H9 (cell line): ENCODE data around the gene CCN5. TPM values are rescaled to one million over a fixed set of nuclear protein-coding genes. Genes with fewer than 3 reads are reported as not detected.
A peak's percentile ranks its signal among the peaks of the same experiment; 100 is the strongest.

Experiments
- DNase-seq: peaks from one replicate; pipeline ENCODE4 v3.0.0-alpha.2; 2017
- H2AFZ ChIP-seq: one replicate; pipeline ENCODE4 v1.6.1; 2013; ENCODE audit warnings: mild to moderate bottlenecking, low read length, control low read depth, moderate library complexity
- H2AK5ac ChIP-seq: 2 replicates; pipeline ENCODE4 v1.6.1; 2013; ENCODE audit warnings: low read length, control low read depth, mixed read lengths; ENCODE audit not compliant: insufficient read length
- H2BK120ac ChIP-seq: one replicate; pipeline ENCODE4 v1.6.1; 2013; ENCODE audit warnings: low read depth, mild to moderate bottlenecking, low read length, control low read depth, inconsistent platforms; ENCODE audit not compliant: poor library complexity, severe bottlenecking
- H2BK12ac ChIP-seq: 2 replicates; pipeline ENCODE4 v1.6.1; 2013; ENCODE audit warnings: low read length, control low read depth, mixed read lengths, low read depth; ENCODE audit not compliant: insufficient read length
- H2BK15ac ChIP-seq: 2 replicates; pipeline ENCODE4 v1.6.1; 2013; ENCODE audit warnings: low read depth, low read length, control low read depth
- H2BK20ac ChIP-seq: one replicate; pipeline ENCODE4 v1.6.1; 2013; ENCODE audit warnings: low read depth, mild to moderate bottlenecking, low read length, control low read depth, inconsistent platforms; ENCODE audit not compliant: poor library complexity, severe bottlenecking
- H2BK5ac ChIP-seq: 2 replicates; pipeline ENCODE4 v1.6.1; 2013; ENCODE audit warnings: low read length, control low read depth, mixed read lengths; ENCODE audit not compliant: insufficient read length
- H3K14ac ChIP-seq: 2 replicates; pipeline ENCODE4 v1.6.1; 2013; ENCODE audit warnings: low read length, control low read depth; ENCODE audit not compliant: insufficient read depth
- H3K18ac ChIP-seq: 2 replicates; pipeline ENCODE4 v1.6.1; 2013; ENCODE audit warnings: low read depth, mild to moderate bottlenecking, mixed read lengths, low read length, control low read depth; ENCODE audit not compliant: insufficient read length
- H3K23ac ChIP-seq: 2 replicates; pipeline ENCODE4 v1.6.1; 2013; ENCODE audit warnings: low read length, control low read depth, mixed read lengths, low read depth; ENCODE audit not compliant: insufficient read length
- H3K23me2 ChIP-seq: 2 replicates; pipeline ENCODE4 v1.6.1; 2013; ENCODE audit warnings: low read depth, mild to moderate bottlenecking, mixed read lengths, low read length, control low read depth; ENCODE audit not compliant: insufficient read length, poor library complexity, severe bottlenecking
- H3K27ac ChIP-seq: 2 replicates; pipeline ENCODE4 v1.5.1; 2013; ENCODE audit warnings: low read length, control low read depth, mixed read lengths, low read depth; ENCODE audit not compliant: insufficient read length
- H3K27me3 ChIP-seq: 2 replicates; pipeline ENCODE4 v1.6.1; 2013; ENCODE audit warnings: low read length, control low read depth, inconsistent platforms; ENCODE audit not compliant: insufficient read depth
- H3K4ac ChIP-seq: 2 replicates; pipeline ENCODE4 v1.6.1; 2013; ENCODE audit warnings: low read depth, mild to moderate bottlenecking, control low read depth, inconsistent platforms, low read length, moderate library complexity
- H3K4me1 ChIP-seq: 2 replicates; pipeline ENCODE4 v1.6.1; 2013; ENCODE audit warnings: low read length, control low read depth, inconsistent platforms; ENCODE audit not compliant: insufficient read depth
- H3K4me2 ChIP-seq: 2 replicates; pipeline ENCODE4 v1.6.1; 2013; ENCODE audit warnings: low read length, control low read depth, mixed read lengths; ENCODE audit not compliant: insufficient read length, insufficient read depth
- H3K56ac ChIP-seq: 2 replicates; pipeline ENCODE4 v1.6.1; 2013; ENCODE audit warnings: low read depth, mild to moderate bottlenecking, mixed read lengths, low read length, control low read depth; ENCODE audit not compliant: insufficient read length
- H3K79me1 ChIP-seq: 2 replicates; pipeline ENCODE4 v1.6.1; 2013; ENCODE audit warnings: low read depth, mild to moderate bottlenecking, moderate library complexity, low read length, control low read depth, inconsistent platforms; ENCODE audit not compliant: insufficient read depth, poor library complexity, severe bottlenecking
- H3K79me2 ChIP-seq: 2 replicates; pipeline ENCODE4 v1.6.1; 2013; ENCODE audit warnings: low read length, control low read depth, inconsistent platforms; ENCODE audit not compliant: insufficient read depth
- H3K9ac ChIP-seq: 2 replicates; pipeline ENCODE4 v1.6.1; 2013; ENCODE audit warnings: low read length, control low read depth, mixed read lengths; ENCODE audit not compliant: insufficient read length; ENCODE audit errors: extremely low read depth
- H3K9me3 ChIP-seq: one replicate; pipeline ENCODE4 v1.6.1; 2013; ENCODE audit warnings: low read depth, low read length, inconsistent platforms; ENCODE audit not compliant: control insufficient read depth
- H3T11ph ChIP-seq: one replicate; pipeline ENCODE4 v1.6.1; 2013; ENCODE audit warnings: mild to moderate bottlenecking, low read length, control low read depth, inconsistent platforms
- H4K20me1 ChIP-seq: one replicate; pipeline ENCODE4 v1.6.1; 2013; ENCODE audit not compliant: control insufficient read depth, insufficient read length, insufficient read depth
- H4K5ac ChIP-seq: 2 replicates; pipeline ENCODE4 v1.6.1; 2013; ENCODE audit warnings: low read depth, mild to moderate bottlenecking, mixed read lengths, low read length, control low read depth; ENCODE audit not compliant: insufficient read length
- H4K8ac ChIP-seq: replicated peaks from 2 replicates; pipeline ENCODE4 v1.6.1; 2013; ENCODE audit warnings: low read length, control low read depth, mixed read lengths, low read depth; ENCODE audit not compliant: insufficient read length
- H4K91ac ChIP-seq: 2 replicates; pipeline ENCODE4 v1.6.1; 2013; ENCODE audit warnings: low read depth, mild to moderate bottlenecking, moderate library complexity, mixed read lengths, low read length, control low read depth; ENCODE audit not compliant: insufficient read length
- H3K27ac Mint-ChIP-seq, 3 experiments: 2 replicates in 2 of 3; 3 replicates in 1 of 3; pipeline ENCODE4 v1.8.0; 2020 to 2021; ENCODE audit warnings: mixed read lengths in 3 of 3, mild to moderate bottlenecking in 1 of 3, moderate library complexity in 1 of 3
- H3K27me3 Mint-ChIP-seq: 2 replicates; pipeline ENCODE4 v1.8.0; 2021; ENCODE audit warnings: low read depth, mild to moderate bottlenecking, moderate library complexity, mixed read lengths
- H3K36me3 Mint-ChIP-seq, 3 experiments: 2 replicates in 2 of 3; 3 replicates in 1 of 3; pipeline ENCODE4 v1.8.0; 2020 to 2021; ENCODE audit warnings: low read depth in 3 of 3, mixed read lengths in 3 of 3; ENCODE audit not compliant: insufficient read depth in 1 of 3
- H3K4me1 Mint-ChIP-seq, 2 experiments: 2 replicates each; pipeline ENCODE4 v1.8.0; 2020; ENCODE audit warnings: mixed read lengths in 2 of 2
- H3K4me3 Mint-ChIP-seq, 2 experiments: 2 replicates in 1 of 2; 3 replicates in 1 of 2; pipeline ENCODE4 v1.8.0; 2020 to 2021; ENCODE audit warnings: mild to moderate bottlenecking in 2 of 2, mixed read lengths in 2 of 2, moderate library complexity in 1 of 2
- H3K9me3 Mint-ChIP-seq, 2 experiments: 2 replicates in 1 of 2; 3 replicates in 1 of 2; pipeline ENCODE4 v1.8.0; 2020; ENCODE audit warnings: mild to moderate bottlenecking in 2 of 2, mixed read lengths in 2 of 2, moderate library complexity in 1 of 2
- CTCF ChIP-seq: fragments of 200-600 bp; sonication (generic); conservative IDR thresholded peaks from 3 replicates; pipeline ENCODE4 v1.8.0; 2021; ENCODE audit warnings: antibody characterized with exemption, mild to moderate bottlenecking
- WGBS: extraction: QIAGEN DNeasy Blood & Tissue Kit; methylation state at CpG from one replicate; pipeline ENCODE4 v1.1.7; 2013; ENCODE audit warnings: missing lambda C conversion rate, low lambda C conversion rate, mixed read lengths; ENCODE audit not compliant: insufficient read length; ENCODE audit errors: extremely low coverage; 5-methylcytosine and 5-hydroxymethylcytosine counted together
- total RNA-seq: library from RNA; stranded (reverse); gene quantifications from 2 replicates; pipeline ENCODE4 v1.2.1, GENCODE V29; 2021

The CCN5 gene
- total RNA-seq, 1 experiment from 2014 or later: not detected

- no peak overlapping the region for H2BK15ac ChIP-seq
- no peak for DNase-seq
- no peaks in the 10 kb centered on the region for H3K9me3 ChIP-seq
- no peak overlapping the region for H3K27ac ChIP-seq
- no peaks in the 10 kb centered on the region for H3K36me3 Mint-ChIP-seq
- H3K79me2 ChIP-seq: no peaks in the 10 kb centered on the region
- no peak overlapping the region for H3K14ac ChIP-seq
- no peak overlapping the region for H3K4ac ChIP-seq
- H4K8ac ChIP-seq: no peak overlapping the region
- no peak overlapping the region for H2AFZ ChIP-seq
- H4K91ac ChIP-seq: no peak overlapping the region
- no peak overlapping the region for H3K4me3 Mint-ChIP-seq
- no peak overlapping the region for H2BK5ac ChIP-seq
- no peaks in the 10 kb centered on the region; the same call in 1 of the 2 replicates for H3K4me1 ChIP-seq
- WGBS: no CpG with 5 or more reads among the region's 9 CpGs
- no peak overlapping the region for H3K4me2 ChIP-seq
- H2BK20ac ChIP-seq: no peak overlapping the region
- H3K23ac ChIP-seq: no peak overlapping the region
- H3K79me1 ChIP-seq: no peaks in the 10 kb centered on the region
- no peak overlapping the region for H3K9ac ChIP-seq
- H2AK5ac ChIP-seq: no peak overlapping the region
- no peaks in the 10 kb centered on the region for H3K27me3 ChIP-seq
- no peak overlapping the region for H2BK12ac ChIP-seq
- H4K5ac ChIP-seq: no peak overlapping the region
- no peaks in the 10 kb centered on the region for H3K27me3 Mint-ChIP-seq
- H3K9me3 Mint-ChIP-seq: no peaks in the 10 kb centered on the region
- no peaks in the 10 kb centered on the region for H3K23me2 ChIP-seq
- no peak overlapping the region for H2BK120ac ChIP-seq
- no peaks in the 10 kb centered on the region for H4K20me1 ChIP-seq
- no peak overlapping the region for H3K56ac ChIP-seq
- TF ChIP-seq CTCF: no peak
- peaks cover 17 to 27% of the 10 kb centered on the region in 2 experiments for H3K4me1 Mint-ChIP-seq
- H3T11ph ChIP-seq: no peak overlapping the region
- no peak overlapping the region for H3K18ac ChIP-seq
- peak overlapping the region in 1 of 3 experiments; percentile 63; a peak in 1 of 7 replicates for H3K27ac Mint-ChIP-seq
Measured at GRCh38 chr20:44723798-44724362, 8.7 kb downstream of the CCN5 start.
